Measurements from ENCODE around the gene RPTOR. TPM values are rescaled to one million over a fixed set of nuclear protein-coding genes. Genes with fewer than 3 reads are reported as not detected.

Gene RPTOR
- total RNA-seq, 1 donor from 2014 or later, result 65.9 TPM

DNA sequence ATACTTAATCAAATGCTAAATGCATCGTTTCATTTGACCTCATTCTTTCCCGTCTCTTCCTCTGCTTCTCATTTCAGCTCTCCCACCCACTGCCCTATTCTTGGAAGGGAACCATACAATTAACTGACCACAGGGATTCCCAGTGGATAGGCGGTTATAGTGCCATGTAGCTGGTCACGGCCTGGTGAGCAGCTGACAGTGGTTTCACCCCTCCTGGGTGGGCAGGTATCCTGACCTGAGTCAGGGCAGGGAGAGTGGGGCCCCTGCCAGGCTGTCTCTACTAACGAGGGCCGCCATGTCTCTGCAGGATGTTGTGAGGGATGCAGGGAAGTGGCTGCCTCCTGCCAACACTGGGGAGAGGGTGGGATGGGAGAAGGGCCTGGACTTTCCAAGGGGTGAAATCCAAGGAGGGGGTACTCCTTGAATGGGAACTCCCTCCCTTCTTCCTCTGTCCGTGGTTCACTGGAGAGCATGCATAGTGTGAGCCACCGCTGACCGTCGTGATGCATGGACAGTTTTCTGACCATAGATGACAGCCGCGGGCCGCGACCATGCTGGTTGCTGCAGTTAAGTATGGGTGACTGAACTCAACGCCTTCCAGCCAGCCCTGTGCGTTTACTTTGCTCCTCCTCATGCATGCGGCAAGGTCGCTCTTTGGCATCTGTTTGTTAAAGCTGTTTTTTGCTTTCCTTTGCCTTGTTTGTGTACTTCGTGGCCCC, 95.9 kb downstream of the RPTOR start:
- no peak overlapping the region for H3K27ac Mint-ChIP-seq
- intact Hi-C loops (cut with micrococcal nuclease), result no loop called here
- H3K9me3 Mint-ChIP-seq, result no peaks in the 10 kb centered on the region
- no peak for DNase-seq
- ChIA-PET POLR2A (no interaction called here), CTCF (no interaction called here)
- peaks cover 17% of the 10 kb centered on the region for H3K36me3 Mint-ChIP-seq (ENCODE audit: low read depth)
- no peak for ATAC-seq (ENCODE audit: low read depth)
- no peak overlapping the region for H3K4me3 Mint-ChIP-seq
- TF ChIP-seq, protein P1, sequence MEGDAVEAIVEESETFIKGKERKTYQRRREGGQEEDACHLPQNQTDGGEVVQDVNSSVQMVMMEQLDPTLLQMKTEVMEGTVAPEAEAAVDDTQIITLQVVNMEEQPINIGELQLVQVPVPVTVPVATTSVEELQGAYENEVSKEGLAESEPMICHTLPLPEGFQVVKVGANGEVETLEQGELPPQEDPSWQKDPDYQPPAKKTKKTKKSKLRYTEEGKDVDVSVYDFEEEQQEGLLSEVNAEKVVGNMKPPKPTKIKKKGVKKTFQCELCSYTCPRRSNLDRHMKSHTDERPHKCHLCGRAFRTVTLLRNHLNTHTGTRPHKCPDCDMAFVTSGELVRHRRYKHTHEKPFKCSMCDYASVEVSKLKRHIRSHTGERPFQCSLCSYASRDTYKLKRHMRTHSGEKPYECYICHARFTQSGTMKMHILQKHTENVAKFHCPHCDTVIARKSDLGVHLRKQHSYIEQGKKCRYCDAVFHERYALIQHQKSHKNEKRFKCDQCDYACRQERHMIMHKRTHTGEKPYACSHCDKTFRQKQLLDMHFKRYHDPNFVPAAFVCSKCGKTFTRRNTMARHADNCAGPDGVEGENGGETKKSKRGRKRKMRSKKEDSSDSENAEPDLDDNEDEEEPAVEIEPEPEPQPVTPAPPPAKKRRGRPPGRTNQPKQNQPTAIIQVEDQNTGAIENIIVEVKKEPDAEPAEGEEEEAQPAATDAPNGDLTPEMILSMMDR (IDR thresholded peaks at IDR 0.05), result no peak
- peaks cover 13% of the 10 kb centered on the region for H3K4me1 Mint-ChIP-seq
- H3K27me3 Mint-ChIP-seq, result no peaks in the 10 kb centered on the region

DNA sequence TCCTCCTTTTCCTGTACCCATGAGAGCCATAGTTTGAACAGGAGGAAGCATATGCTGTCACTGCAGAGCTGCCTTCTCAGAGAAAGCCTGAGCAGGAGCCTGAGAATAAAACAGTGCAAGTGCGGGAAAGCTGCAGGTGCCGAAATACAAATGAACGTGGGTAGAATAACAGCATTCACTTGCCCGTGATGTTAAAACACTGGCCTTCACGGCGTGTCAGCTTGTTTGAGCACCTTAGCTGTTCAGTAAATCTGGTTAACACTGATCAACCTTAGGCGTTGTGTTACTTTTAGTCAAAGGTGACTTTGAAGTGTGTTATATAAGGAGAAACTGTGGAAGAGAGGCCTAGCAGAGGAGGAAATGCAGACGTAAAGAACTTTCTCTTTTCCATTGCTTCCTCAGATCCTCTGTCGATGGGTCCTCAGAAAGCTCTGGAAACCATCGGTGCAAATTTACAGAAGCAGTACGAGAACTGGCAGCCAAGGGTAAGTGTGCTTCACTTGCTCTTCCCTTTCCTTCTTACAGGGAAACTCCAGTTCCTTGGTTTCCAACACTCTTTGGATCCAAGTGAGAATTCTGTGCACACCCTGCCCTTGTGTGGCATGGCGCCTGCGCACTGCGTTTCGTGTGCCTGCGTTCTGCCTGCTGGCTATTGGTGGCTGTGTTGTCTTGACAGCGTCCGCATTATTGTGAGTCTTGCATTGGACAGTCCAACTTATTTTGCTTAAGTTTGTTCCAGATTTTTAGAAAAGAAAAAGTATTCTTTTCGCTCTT, 98.9 kb downstream of the RPTOR start:
- DNase-seq (no peak), ATAC-seq (ENCODE audit: low read depth) (no peak)
- Mint-ChIP-seq H3K27ac (no peak overlapping the region), H3K27me3 (no peaks in the 10 kb centered on the region), H3K9me3 (no peaks in the 10 kb centered on the region), H3K36me3 (ENCODE audit: low read depth) (peaks cover 19% of the 10 kb centered on the region), H3K4me3 (no peak overlapping the region), H3K4me1 (peaks cover 6% of the 10 kb centered on the region)
- intact Hi-C loops (cut with micrococcal nuclease), result no loop called here
- ChIA-PET CTCF (no interaction called here), POLR2A (interaction anchor here (0.6 kb wide), 1 partner anchor 13 kb away, joined by 3 read pairs; no protein-coding TSS in a partner anchor)
- TF ChIP-seq, protein P1 (IDR thresholded peaks at IDR 0.05), result no peak

DNA sequence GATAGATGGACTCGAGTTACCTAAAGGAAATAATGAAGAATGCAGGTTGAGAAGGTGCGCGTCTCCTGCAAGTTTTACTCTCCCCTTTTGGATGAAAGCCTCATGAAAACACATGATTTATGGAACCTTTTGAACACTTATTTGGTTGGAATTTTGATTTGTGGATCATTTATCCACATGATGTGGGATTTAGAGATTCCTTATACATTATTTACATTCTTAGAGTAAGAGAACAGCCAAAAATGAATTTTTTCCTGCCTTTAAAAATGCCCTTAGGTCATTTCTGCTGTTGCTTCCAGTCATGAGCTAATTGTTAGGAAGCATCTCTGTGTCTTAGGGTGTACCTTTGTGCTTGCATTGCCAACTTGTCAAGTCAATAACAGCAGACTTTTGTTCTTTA, 99.9 kb downstream of the RPTOR start:
- no peak for ATAC-seq (ENCODE audit: low read depth)
- CTCF ChIA-PET, result no interaction called here
- POLR2A ChIA-PET, result no interaction called here
- DNase-seq, result no peak
- intact Hi-C loops (cut with micrococcal nuclease), result no loop called here
- Mint-ChIP-seq H3K4me3 (no peak overlapping the region), H3K27me3 (no peaks in the 10 kb centered on the region), H3K9me3 (no peaks in the 10 kb centered on the region), H3K27ac (no peak overlapping the region), H3K36me3 (ENCODE audit: low read depth) (peaks cover 19% of the 10 kb centered on the region), H3K4me1 (peaks cover 12% of the 10 kb centered on the region)
- TF ChIP-seq, protein P1 (IDR thresholded peaks at IDR 0.05), result no peak

DNA sequence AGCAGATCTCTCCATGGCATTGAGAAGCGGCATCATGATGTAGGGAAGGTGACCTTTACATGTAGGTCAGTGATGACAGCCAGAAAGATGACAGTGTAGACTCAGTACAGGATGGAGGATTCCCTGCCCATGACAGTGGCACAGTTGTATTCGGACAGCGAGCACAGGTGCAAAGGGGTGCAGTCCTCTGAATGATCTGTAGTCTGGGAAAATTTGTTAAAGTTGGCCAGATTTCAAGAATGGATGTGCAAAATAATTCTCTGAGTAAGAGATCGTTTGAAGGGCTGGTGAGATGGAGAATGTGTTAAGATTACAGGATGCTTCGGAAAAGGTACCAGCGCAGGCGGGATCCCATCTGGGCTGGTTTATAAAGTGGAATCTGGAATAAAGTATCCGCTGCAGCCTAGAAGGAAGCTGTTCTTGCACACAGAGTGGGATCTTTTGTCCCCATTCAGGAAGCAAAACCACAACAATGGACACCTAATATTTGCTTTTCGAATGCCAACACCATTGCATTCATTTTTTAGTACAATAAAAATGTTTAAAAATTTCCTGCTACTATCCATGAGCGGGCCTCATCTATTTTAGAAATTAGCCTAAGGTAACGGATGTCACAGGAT, 101.2 kb downstream of the RPTOR start:
- Mint-ChIP-seq H3K36me3 (ENCODE audit: low read depth) (peaks cover 19% of the 10 kb centered on the region), H3K27ac (no peak overlapping the region), H3K4me3 (no peak overlapping the region), H3K9me3 (no peaks in the 10 kb centered on the region), H3K4me1 (peaks cover 16% of the 10 kb centered on the region), H3K27me3 (no peaks in the 10 kb centered on the region)
- no peak for ATAC-seq (ENCODE audit: low read depth)
- TF ChIP-seq, protein P1 (IDR thresholded peaks at IDR 0.05), result no peak
- intact Hi-C loops (cut with micrococcal nuclease), result no loop called here
- POLR2A ChIA-PET, result no interaction called here
- CTCF ChIA-PET, result no interaction called here
- DNase-seq, result no peak

DNA sequence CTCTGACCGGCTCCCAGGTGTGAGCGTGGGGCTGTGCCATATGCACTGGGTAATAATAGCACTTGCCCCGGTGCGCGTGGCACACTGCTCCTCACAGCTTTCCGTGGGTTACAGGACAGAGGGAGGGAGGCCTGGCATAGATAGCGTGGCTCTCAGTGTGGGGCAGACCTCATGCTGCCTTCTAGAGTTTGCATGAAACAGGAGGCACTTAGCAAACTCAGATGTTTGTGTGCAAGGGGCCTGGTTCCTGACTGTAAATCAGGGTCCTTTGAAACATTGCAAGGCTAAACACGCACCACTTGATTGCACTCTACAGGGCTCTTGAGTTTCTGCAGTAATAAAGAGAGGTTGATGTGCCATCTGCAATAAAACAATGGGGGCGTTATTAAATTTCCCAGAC, 101.7 kb downstream of the RPTOR start:
- Mint-ChIP-seq H3K27ac (no peak overlapping the region), H3K4me1 (peaks cover 16% of the 10 kb centered on the region)

More for the DNA sequence above, 101.7 kb downstream of the RPTOR start:
- ChIA-PET CTCF (no interaction called here), POLR2A (no interaction called here)
- H3K36me3 Mint-ChIP-seq (ENCODE audit: low read depth), result peaks cover 19% of the 10 kb centered on the region
- TF ChIP-seq, protein P1 (IDR thresholded peaks at IDR 0.05), result no peak
- H3K9me3 Mint-ChIP-seq, result no peaks in the 10 kb centered on the region
- DNase-seq (no peak), ATAC-seq (ENCODE audit: low read depth) (no peak)
- H3K27me3 Mint-ChIP-seq, result no peaks in the 10 kb centered on the region
- no peak overlapping the region for H3K4me3 Mint-ChIP-seq
- intact Hi-C loops (cut with micrococcal nuclease), result no loop called here
